HEK293T (cell line): ENCODE data around the gene ELF1.

Source experiments
- CTCF ChIA-PET: fragments of 350-600 bp; formaldehyde crosslinking; extraction: SDS; loops from one replicate; lab custom pipeline; 2021; ENCODE audit warnings: antibody characterized with exemption, inconsistent platforms; lab: Yijun Ruan, JAX
- POLR2A ChIA-PET: fragments of 350-600 bp; formaldehyde crosslinking; extraction: SDS; loops from one replicate; lab custom pipeline; 2020; ENCODE audit warnings: antibody characterized with exemption, inconsistent platforms; lab: Yijun Ruan, JAX
- DNase-seq: peaks from one replicate; pipeline ENCODE4 v3.0.0; 2012; ENCODE audit warnings: mixed read lengths; ENCODE audit errors: extremely low spot score
- ARNT ChIP-seq: fragments of 450-650 bp; IDR thresholded peaks from 2 replicates; pipeline ENCODE4 v1.6.1; 2017; ENCODE audit warnings: mild to moderate bottlenecking
- BHLHE40 ChIP-seq: fragments of 450-650 bp; IDR thresholded peaks from 2 replicates; pipeline ENCODE4 v1.6.1; 2016; ENCODE audit warnings: mild to moderate bottlenecking, moderate library complexity, borderline replicate concordance
- CTBP1 ChIP-seq: fragments of 450-650 bp; IDR thresholded peaks from 2 replicates; pipeline ENCODE4 v1.6.1; 2016; ENCODE audit warnings: borderline replicate concordance
- ELF4 ChIP-seq: fragments of 450-650 bp; IDR thresholded peaks from 2 replicates; pipeline ENCODE4 v1.6.1; 2017; ENCODE audit warnings: antibody characterized with exemption
- FOXA1 ChIP-seq: fragments of 450-650 bp; IDR thresholded peaks from 2 replicates; pipeline ENCODE4 v1.6.1; 2016; ENCODE audit warnings: mild to moderate bottlenecking
- FOXK2 ChIP-seq: fragments of 450-650 bp; IDR thresholded peaks from 2 replicates; pipeline ENCODE4 v1.6.1; 2016; ENCODE audit warnings: mild to moderate bottlenecking
- FOXM1 ChIP-seq: fragments of 450-650 bp; IDR thresholded peaks from 2 replicates; pipeline ENCODE4 v1.6.1; 2017; ENCODE audit warnings: mild to moderate bottlenecking, borderline replicate concordance
- HDGF ChIP-seq: fragments of 450-650 bp; IDR thresholded peaks from 2 replicates; pipeline ENCODE4 v1.6.1; 2017; ENCODE audit warnings: antibody characterized with exemption, borderline replicate concordance
- L3MBTL2 ChIP-seq: fragments of 450-650 bp; conservative IDR thresholded peaks from 2 replicates; pipeline ENCODE4 v1.6.1; 2016; ENCODE audit warnings: mild to moderate bottlenecking
- LEF1 ChIP-seq: fragments of 450-650 bp; IDR thresholded peaks from 2 replicates; pipeline ENCODE4 v1.6.1; 2017; ENCODE audit warnings: mild to moderate bottlenecking, borderline replicate concordance
- NFRKB ChIP-seq: fragments of 450-650 bp; IDR thresholded peaks from 2 replicates; pipeline ENCODE4 v1.6.1; 2016; ENCODE audit warnings: mild to moderate bottlenecking, moderate library complexity
- SP1 ChIP-seq: fragments of 450-650 bp; IDR thresholded peaks from 2 replicates; pipeline ENCODE4 v1.6.1; 2017
- SUZ12 ChIP-seq: fragments of 450-650 bp; IDR thresholded peaks from 2 replicates; pipeline ENCODE4 v1.6.1; 2016; ENCODE audit warnings: mild to moderate bottlenecking
- TARDBP ChIP-seq: fragments of 450-650 bp; IDR thresholded peaks from 2 replicates; pipeline ENCODE4 v1.6.1; 2016
- ZNF384 ChIP-seq: fragments of 450-650 bp; IDR thresholded peaks from 2 replicates; pipeline ENCODE4 v1.6.1; 2016
- TF ChIP-seq, protein P1 (sequence below): fragments of 450-650 bp; IDR thresholded peaks from 2 replicates; pipeline ENCODE4 v1.6.1; 2016

The ELF1 gene

DNA sequence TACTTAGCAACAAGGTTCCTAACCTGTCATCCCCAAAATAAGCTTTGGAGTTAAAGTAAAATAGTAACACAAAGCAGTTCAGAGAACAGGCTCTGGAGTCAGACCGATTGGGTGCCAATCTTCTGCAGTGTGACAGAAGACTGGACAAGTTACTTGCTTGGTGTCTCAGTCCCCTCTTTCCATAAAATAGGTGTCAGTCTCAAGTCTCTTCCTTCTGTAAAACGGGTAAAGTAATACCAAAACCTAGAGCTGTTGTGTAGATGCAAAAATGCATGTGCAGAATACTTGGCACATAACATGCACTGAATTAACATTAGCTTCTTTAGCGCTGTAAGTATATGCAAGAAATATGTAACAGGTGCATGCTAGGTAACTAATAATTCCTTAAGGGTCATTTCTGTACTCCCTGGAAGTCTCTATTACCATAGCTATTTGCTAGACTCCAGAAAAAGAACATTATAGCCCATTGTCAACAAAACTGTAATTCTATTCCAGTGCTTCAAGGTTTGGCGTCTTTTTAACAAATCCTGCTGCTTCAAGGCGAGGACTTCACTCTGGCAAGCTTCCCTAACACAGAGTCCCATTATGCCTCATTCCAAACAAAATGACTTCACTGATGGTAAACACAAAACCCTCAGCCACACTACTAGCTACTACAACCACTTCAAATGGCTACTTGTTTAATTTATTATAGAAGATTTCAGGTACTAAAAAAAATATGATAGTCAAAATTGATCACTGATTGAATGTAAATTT, 32.8 kb downstream of the ELF1 start:
- ChIA-PET CTCF (interaction anchor here (0.5 to 1.1 kb wide), 3 partner anchors 9 to 207 kb away, joined by 3 to 6 read pairs (median 3); no protein-coding TSS in a partner anchor), POLR2A (no interaction called here)
- TF ChIP-seq ELF4 (no peak), SP1 (no peak), CTBP1 (no peak), FOXA1 (no peak), FOXM1 (no peak), BHLHE40 (no peak), SUZ12 (no peak), TARDBP (no peak), FOXK2 (no peak), ARNT (no peak), L3MBTL2 (no peak), LEF1 (no peak), NFRKB (no peak), ZNF384 (no peak), HDGF (no peak)
- TF ChIP-seq, protein P1, sequence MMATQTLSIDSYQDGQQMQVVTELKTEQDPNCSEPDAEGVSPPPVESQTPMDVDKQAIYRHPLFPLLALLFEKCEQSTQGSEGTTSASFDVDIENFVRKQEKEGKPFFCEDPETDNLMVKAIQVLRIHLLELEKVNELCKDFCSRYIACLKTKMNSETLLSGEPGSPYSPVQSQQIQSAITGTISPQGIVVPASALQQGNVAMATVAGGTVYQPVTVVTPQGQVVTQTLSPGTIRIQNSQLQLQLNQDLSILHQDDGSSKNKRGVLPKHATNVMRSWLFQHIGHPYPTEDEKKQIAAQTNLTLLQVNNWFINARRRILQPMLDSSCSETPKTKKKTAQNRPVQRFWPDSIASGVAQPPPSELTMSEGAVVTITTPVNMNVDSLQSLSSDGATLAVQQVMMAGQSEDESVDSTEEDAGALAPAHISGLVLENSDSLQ: no peak
- no peak for DNase-seq

DNA sequence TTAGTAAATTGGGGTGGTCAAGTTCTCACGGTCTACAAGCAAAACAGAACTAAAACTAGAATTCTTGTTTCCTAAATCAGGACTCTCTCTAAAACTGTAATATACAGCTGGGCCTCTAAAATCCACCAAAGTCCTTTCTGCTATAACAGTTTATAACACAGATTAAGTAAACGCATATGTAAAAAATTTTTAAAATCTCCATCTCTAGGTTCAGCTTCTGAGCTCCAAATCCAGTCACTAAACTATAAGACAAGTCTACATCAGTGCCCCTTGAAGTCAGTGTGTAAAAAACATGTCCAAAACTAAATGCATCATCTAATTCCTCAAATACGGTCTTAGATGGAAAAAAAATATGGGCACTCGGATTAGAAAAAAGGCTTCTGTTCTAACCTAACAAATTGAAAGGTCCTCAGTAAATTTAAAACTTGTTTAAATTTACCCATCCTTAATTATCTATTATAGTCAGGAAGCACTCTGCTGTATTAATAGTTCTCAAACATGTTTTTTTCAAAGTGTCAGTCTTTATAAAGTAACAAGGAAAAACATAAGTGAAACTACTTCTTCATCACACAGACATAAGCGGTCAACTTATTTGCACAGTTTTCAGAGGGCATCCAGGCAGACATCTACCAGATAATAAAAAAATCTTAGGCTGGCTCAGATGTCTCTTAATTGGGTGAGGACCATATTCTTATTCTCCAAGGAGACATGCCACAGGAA, 33.6 kb downstream of the ELF1 start:
- ChIA-PET POLR2A (no interaction called here), CTCF (interaction anchor here (0.5 to 1.1 kb wide), 4 partner anchors 10 to 207 kb away, joined by 3 to 7 read pairs (median 4); no protein-coding TSS in a partner anchor)
- TF ChIP-seq, protein P1: no peak
- TF ChIP-seq NFRKB (no peak), ZNF384 (no peak), L3MBTL2 (no peak), CTBP1 (no peak), HDGF (no peak), SUZ12 (no peak), SP1 (no peak)
- DNase-seq: no peak

DNA sequence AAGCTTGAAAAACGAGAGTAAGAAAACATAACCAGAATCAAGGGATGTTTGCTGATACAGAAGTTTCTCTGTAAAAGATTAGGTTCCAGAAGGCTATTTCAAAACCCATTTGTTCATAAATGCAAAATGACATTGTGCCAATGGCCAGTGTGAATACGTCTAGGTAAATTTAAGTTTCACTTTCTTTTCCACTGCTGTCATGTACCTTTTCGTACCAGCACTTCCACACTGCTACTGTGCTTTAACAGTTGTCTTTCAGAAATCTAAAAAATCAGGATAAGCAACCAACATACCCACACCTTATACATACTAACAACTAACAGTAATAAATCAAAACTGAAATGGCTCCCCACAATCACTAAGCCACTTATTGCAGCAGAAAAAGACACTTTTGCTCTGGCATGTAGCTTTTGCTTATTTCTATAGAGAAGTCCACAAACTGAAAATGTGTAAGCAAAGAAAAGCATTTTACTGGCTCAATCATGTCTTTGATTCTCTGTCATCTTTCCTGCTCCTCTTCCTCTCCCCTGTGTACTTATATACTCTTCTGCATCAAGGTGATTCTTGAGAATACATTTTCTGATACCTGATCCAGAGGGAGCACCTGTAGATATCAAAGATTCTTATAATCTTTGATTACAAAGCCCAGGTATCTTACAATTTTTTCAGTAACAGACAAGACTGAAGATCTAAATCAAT, 34.3 kb downstream of the ELF1 start:
- DNase-seq: no peak
- ChIA-PET POLR2A (no interaction called here), CTCF (interaction anchor here (1.1 kb wide), 1 partner anchor 10 kb away, joined by 7 read pairs; no protein-coding TSS in a partner anchor)
- no peak for TF ChIP-seq ARNT
- no peak for TF ChIP-seq TARDBP
- TF ChIP-seq FOXA1: no peak
- no peak for TF ChIP-seq SUZ12
- TF ChIP-seq SP1: no peak

DNA sequence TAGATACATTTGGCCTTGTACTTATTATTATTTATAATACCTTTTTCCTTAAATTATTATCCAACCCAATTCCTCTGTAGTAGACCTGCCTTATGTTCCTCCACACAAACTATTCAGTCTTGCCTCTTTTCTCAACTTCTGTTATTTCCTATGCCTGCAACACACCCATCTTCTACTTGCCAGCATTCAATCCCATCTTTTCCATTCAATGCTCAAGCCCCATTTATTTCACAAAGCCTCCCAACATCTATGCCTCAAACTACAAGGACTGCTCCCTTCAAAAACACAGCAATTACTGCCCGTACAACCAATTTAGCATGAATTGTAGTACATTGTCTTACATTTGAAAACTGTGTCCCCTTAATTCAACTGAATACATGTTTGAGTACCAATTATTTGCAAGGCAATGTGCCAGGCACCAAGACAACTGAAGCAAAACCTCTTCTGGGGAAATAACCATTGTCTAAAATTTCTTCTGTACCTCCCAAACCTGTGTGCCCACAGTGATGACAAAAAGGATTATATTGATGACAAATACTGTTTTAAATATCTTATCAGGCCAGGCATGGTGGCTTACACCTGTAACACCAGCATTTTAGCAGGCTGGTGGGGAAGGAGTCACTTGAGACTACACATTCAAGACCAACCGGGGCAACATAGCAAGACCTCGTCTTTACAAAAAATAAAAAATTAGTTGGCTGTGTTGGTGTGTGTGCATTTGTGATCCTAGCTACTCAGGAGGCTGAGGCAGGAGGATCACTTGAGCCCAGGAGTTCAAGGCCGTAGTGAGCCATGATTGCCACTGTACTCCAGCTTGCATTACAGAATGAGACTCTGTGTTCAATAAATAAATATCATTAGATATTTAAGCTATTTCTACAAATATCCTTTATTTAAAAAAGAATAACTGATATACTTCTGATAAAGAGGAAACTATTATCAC, 35.1 kb downstream of the ELF1 start:
- POLR2A ChIA-PET: no interaction called here
- no peak for DNase-seq
- CTCF ChIA-PET: interaction anchor here (1.1 kb wide), 1 partner anchor 9 kb away, joined by 7 read pairs; no protein-coding TSS in a partner anchor
- no peak for TF ChIP-seq L3MBTL2

DNA sequence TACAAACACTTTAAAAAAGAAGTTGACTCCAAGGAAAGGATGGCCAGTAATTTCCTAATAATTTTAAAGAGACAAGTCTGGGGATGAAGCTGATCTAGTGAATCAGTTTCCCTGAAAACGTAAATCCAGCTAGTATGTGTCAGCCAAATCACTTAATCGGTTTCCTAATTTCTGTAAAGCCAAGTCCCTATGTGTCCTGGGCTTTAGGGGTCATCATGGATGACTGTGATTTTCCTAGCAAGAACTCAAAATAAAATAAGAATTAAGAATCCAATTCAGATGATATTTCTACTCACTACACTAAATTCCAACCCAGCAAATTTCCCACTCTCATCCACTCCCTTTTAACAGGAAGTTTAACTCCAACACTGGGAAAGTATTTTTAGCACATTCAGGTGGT, 35.9 kb downstream of the ELF1 start:
- no peak for DNase-seq
- no peak for TF ChIP-seq HDGF
- ChIA-PET POLR2A (no interaction called here), CTCF (no interaction called here)

DNA sequence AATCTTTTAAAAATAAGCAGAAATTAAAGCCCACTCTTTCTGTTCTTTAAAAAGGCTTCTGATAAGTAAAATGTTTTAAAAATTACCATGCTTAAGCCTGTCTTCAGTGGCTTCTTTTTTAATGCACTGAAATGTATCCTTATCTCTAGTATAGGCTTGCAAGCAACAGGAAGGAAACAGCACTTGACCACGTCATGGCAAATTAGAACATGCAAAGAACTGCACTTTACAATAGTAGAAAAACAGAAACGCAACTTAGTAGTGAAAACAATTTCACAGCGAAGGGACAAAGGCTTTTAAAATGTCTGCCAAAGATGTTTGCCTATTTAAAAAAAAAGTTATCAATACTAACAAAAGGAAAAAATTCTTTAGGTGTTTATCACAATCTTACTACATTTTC, 36.3 kb downstream of the ELF1 start:
- ChIA-PET POLR2A (no interaction called here), CTCF (no interaction called here)
- no peak for TF ChIP-seq CTBP1
- no peak for TF ChIP-seq BHLHE40
- TF ChIP-seq NFRKB: no peak
- no peak for TF ChIP-seq HDGF
- TF ChIP-seq SUZ12: no peak
- TF ChIP-seq L3MBTL2: no peak
- no peak for TF ChIP-seq ZNF384
- TF ChIP-seq FOXK2: no peak
- no peak for TF ChIP-seq ARNT
- DNase-seq: peak; percentile 20
